ENCODE data around the gene RHOH.
A peak's percentile ranks its signal among the peaks of the same experiment; 100 is the strongest.
"Not testable (repeated sequence)": the region's sequence is repeated elsewhere in the genome, so short reads cannot be mapped to it uniquely, and the experiment has no call there.

The RHOH gene

GRCh38 chr4:40264497-40264896, 67.7 kb downstream of the RHOH start:
- peak; percentile 38 for DNase-seq

- DNase-seq: peak; percentile 67
Observed at GRCh38 chr4:40264995-40265909, 68.4 kb downstream of the RHOH start.

- no peak for DNase-seq
Observed at GRCh38 chr4:40265910-40266274, 69.1 kb downstream of the RHOH start.

- no peak for DNase-seq
Observed at GRCh38 chr4:40269133-40269532, 72.3 kb downstream of the RHOH start.

GRCh38 chr4:40270609-40271008, 73.8 kb downstream of the RHOH start:
- no peak for DNase-seq

GRCh38 chr4:40275065-40275730, 78.4 kb downstream of the RHOH start:
- DNase-seq: peak; percentile 52

GRCh38 chr4:40276546-40276945, 79.7 kb downstream of the RHOH start:
- no peak for DNase-seq

GRCh38 chr4:40280586-40280985, 83.8 kb downstream of the RHOH start:
- DNase-seq: no peak

- DNase-seq: no peak
Observed at GRCh38 chr4:40281099-40281498, 84.3 kb downstream of the RHOH start.

GRCh38 chr4:40281913-40282312, 85.1 kb downstream of the RHOH start:
- no peak for DNase-seq

GRCh38 chr4:40282857-40283256, 86.0 kb downstream of the RHOH start:
- DNase-seq: not testable (repeated sequence)

GRCh38 chr4:40283413-40283812, 86.6 kb downstream of the RHOH start:
- no peak for DNase-seq

GRCh38 chr4:40283968-40284367, 87.1 kb downstream of the RHOH start:
- DNase-seq: no peak

GRCh38 chr4:40285692-40286091, 88.9 kb downstream of the RHOH start:
- no peak for DNase-seq

GRCh38 chr4:40288566-40288965, 91.7 kb downstream of the RHOH start:
- DNase-seq: no peak

GRCh38 chr4:40289366-40290188, 92.7 kb downstream of the RHOH start:
- DNase-seq: no peak

GRCh38 chr4:40290611-40291186, 93.9 kb downstream of the RHOH start:
- DNase-seq: not testable (repeated sequence)

GRCh38 chr4:40292313-40292759, 95.5 kb downstream of the RHOH start:
- DNase-seq: no peak

- DNase-seq: no peak
Observed at GRCh38 chr4:40294339-40294738, 97.5 kb downstream of the RHOH start.

GRCh38 chr4:40295030-40295429, 98.2 kb downstream of the RHOH start:
- DNase-seq: peak; percentile 58

GRCh38 chr4:40295572-40295971, 98.7 kb downstream of the RHOH start:
- DNase-seq: no peak

All from eye (tissue), 1 donor.